H1 (cell line): ENCODE results near the gene C3orf20. TPM values are rescaled to one million over a fixed set of nuclear protein-coding genes. Genes with fewer than 3 reads are reported as not detected.

Experiments used
- BRCA1 ChIP-seq: IDR thresholded peaks from 2 replicates; pipeline ENCODE4 v1.6.1; 2012; ENCODE audit warnings: low read depth, low read length, improper control_type of control experiment
- polyA plus RNA-seq, 7 experiments: library from polyadenylated mRNA; depleted of rRNA in 3 of 7; stranded (reverse) in 5 of 7; unstranded in 2 of 7; fragments of >200 nt in 5 of 7; fragments of 200-250 nt in 2 of 7; gene quantifications; 1 replicate in 5 of 7; 2 replicates in 1 of 7; 4 replicates in 1 of 7; pipeline versions ENCODE4 v1.2.1 to v1.2.3, GENCODE V29; 2011 to 2013; ENCODE audit warnings: missing spikeins in 2 of 7, mixed read lengths in 2 of 7
- total RNA-seq: library from RNA; stranded (reverse); fragmentation: NEBNext Ultra II Directional; extraction: Animal tissue kit (Norgen Biotek cat#: 25700); gene quantifications from 2 replicates; pipeline ENCODE4 v1.2.1, GENCODE V29; 2021

C3orf20 gene
- total and polyA plus RNA-seq, 2 of the 8 experiments (the other 6 are each of a cell fraction or from before 2014, with no cell fraction given) = not detected

DNA sequence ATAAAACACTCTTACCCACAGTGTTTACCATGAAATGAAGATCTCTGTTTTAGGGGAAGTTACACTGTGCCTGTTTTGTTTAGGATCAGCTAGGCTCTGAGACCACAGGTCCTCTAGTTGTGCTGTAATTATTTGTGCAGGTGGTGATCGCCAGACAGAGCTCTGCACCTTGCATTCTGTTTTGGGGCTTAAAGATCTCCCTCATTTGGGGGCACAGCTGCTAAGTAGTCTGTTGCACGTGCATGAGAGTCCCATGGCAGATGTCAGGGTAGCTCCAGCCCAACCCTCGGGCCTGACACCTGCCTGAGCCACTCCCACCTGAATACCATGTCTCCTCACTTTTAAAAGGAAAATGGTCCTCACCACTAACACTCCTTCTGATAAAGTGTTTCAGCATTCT, 12.4 kb downstream of the C3orf20 start (continued):
- TF ChIP-seq BRCA1 = no peak
